ENCODE data around the gene PSMB3.

- TF ChIP-seq, protein P1, sequence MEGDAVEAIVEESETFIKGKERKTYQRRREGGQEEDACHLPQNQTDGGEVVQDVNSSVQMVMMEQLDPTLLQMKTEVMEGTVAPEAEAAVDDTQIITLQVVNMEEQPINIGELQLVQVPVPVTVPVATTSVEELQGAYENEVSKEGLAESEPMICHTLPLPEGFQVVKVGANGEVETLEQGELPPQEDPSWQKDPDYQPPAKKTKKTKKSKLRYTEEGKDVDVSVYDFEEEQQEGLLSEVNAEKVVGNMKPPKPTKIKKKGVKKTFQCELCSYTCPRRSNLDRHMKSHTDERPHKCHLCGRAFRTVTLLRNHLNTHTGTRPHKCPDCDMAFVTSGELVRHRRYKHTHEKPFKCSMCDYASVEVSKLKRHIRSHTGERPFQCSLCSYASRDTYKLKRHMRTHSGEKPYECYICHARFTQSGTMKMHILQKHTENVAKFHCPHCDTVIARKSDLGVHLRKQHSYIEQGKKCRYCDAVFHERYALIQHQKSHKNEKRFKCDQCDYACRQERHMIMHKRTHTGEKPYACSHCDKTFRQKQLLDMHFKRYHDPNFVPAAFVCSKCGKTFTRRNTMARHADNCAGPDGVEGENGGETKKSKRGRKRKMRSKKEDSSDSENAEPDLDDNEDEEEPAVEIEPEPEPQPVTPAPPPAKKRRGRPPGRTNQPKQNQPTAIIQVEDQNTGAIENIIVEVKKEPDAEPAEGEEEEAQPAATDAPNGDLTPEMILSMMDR (IDR thresholded peaks at IDR 0.05 in 8 of 11, conservative IDR thresholded peaks at IDR 0.05 in 3 of 11) = no peak
- TF ChIP-seq POLR2A (IDR thresholded peaks at IDR 0.05) = no peak
These were observed 39.9 kb upstream of the PSMB3 start for GRCh38 chr17:38712593-38712992.

All from spleen (tissue), 7 donors.